Measurements from ENCODE around the gene POLR2I.

The POLR2I gene

DNA sequence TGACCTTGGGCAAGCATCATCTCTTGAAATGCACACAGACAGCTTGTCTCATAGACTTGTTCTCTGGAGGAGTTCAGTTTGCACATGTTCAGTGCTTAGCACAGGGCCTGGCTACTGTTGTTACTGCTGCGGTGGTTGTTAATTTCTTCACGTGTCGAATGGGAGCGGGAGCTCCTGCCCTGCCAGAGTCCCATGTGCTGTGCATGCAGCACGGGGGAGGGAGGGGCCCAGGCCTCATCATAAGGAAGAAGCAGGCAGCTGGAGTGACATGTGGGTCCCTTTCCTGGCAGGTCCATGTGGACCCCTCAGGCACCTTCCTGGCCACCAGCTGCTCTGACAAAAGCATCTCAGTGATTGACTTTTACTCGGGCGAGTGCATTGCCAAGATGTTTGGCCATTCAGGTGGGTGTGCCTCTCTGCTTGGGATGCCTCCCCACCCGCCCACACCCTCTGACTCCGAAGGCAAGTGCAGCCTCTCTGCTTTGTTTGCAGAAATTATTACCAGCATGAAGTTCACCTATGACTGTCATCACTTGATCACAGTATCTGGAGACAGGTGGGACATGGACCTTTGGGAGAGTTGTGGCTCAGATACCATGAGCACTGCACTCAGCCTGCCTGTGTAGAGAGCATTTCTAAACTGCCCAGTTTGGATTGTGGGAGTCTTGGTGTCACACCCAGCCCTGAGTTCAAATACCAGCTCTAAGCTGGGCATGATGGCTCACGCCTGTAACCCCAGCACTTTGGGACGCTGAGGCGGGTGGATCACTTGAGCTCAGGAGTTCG is 23.6 kb downstream of the POLR2I start:
- no peaks in the 10 kb centered on the region for H3K4me1 Mint-ChIP-seq
- H3K27me3 Mint-ChIP-seq (ENCODE audit: low read depth, poor library complexity) = no peaks in the 10 kb centered on the region
- H3K9me3 Mint-ChIP-seq = no peaks in the 10 kb centered on the region
- H3K27ac Mint-ChIP-seq = peak overlapping the region; percentile 22
- TF ChIP-seq, protein P1, sequence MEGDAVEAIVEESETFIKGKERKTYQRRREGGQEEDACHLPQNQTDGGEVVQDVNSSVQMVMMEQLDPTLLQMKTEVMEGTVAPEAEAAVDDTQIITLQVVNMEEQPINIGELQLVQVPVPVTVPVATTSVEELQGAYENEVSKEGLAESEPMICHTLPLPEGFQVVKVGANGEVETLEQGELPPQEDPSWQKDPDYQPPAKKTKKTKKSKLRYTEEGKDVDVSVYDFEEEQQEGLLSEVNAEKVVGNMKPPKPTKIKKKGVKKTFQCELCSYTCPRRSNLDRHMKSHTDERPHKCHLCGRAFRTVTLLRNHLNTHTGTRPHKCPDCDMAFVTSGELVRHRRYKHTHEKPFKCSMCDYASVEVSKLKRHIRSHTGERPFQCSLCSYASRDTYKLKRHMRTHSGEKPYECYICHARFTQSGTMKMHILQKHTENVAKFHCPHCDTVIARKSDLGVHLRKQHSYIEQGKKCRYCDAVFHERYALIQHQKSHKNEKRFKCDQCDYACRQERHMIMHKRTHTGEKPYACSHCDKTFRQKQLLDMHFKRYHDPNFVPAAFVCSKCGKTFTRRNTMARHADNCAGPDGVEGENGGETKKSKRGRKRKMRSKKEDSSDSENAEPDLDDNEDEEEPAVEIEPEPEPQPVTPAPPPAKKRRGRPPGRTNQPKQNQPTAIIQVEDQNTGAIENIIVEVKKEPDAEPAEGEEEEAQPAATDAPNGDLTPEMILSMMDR (IDR thresholded peaks at IDR 0.05) = no peak
- peaks cover 20% of the 10 kb centered on the region for H3K36me3 Mint-ChIP-seq (ENCODE audit: low read depth)
- DNase-seq = no peak
- H3K4me3 Mint-ChIP-seq = no peak overlapping the region

DNA sequence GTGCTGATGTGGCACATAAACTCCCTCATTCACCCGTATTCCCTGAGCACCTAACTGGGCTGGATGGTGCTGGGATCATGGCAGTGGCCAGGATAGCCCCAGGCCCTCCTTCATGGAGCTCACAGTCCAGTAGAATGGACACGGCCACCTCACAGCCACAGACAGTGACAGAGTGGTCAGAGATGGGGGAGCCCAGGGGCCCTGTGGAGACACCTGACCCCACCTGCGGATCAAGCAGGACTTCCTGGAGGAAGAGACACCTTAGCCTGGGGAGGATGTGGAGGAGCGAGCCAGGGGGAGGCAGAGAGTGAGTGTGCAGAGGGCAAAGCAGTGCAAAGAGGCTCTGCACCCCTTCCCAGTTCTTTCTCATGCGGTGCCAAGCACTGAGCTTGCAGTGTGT is 24.8 kb downstream of the POLR2I start:
- Mint-ChIP-seq H3K4me1 (no peaks in the 10 kb centered on the region), H3K4me3 (no peak overlapping the region)
- no peak for DNase-seq

DNA sequence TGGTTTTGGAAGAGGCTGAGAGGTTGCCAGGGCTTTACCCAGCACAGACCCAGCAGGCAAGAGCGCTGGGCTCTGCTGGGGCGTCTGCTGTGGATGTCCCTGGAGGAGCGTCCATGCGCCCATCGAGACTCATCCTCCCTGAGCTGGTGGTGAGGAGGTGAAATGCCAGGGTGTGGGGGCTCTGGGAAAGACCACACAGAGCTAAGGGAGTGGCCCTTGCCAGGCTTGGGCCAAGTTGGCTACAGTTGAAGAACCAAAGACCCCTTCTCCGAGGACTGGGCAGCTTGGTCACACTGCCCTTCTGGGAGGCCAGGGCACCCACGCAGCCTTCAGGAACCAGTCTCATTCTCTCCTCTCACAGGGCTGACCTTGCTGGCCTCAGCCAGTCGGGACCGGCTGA is 28.3 kb downstream of the POLR2I start:
- DNase-seq = no peak
- Mint-ChIP-seq H3K27me3 (ENCODE audit: low read depth, poor library complexity) (no peaks in the 10 kb centered on the region), H3K4me1 (no peaks in the 10 kb centered on the region), H3K9me3 (no peaks in the 10 kb centered on the region), H3K27ac (no peak overlapping the region), H3K36me3 (ENCODE audit: low read depth) (peaks cover 36% of the 10 kb centered on the region), H3K4me3 (no peak overlapping the region)
- TF ChIP-seq, protein P1 (IDR thresholded peaks at IDR 0.05) = no peak

More for the DNA sequence above, 24.8 kb downstream of the POLR2I start:
- no peaks in the 10 kb centered on the region for H3K27me3 Mint-ChIP-seq (ENCODE audit: low read depth, poor library complexity)
- H3K9me3 Mint-ChIP-seq = no peaks in the 10 kb centered on the region
- H3K27ac Mint-ChIP-seq = peak overlapping the region; percentile 76
- H3K36me3 Mint-ChIP-seq (ENCODE audit: low read depth) = peaks cover 24% of the 10 kb centered on the region
- TF ChIP-seq, protein P1 (IDR thresholded peaks at IDR 0.05) = no peak

DNA sequence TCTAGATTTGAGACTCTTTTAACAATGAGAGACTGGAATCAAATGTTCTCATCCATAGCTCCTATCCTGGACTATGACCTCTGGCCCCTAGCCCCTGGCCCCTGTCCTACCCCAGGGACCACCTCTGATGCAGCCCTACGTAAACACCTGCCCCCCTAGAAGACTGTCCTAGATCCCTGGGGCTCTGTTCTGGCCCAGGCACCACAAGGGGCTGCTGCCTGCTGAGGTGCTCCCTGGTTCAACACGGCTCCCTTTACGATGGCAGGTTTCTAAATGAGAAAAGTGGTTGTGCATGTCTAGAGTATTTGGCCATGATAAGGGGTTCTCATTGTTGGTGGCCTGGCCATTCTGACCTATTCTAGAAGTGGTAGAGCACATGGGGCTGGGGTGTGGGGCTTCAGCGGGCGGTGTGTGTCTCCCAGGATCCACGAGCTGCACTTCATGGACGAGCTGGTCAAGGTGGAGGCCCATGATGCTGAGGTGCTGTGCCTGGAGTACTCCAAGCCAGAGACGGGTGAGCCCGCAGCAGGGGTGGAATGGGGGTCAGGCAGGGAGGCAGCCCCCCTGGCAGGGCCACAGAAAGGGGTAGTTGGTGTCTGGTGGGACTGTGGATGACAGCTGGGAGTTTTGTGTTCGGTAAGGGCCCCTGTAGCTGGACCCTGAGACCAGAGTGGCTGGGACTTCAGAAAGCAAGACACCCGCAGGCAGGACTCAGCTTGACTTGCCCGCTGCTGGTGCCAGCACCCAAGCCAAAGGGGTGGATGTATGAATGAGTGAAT is 30.3 kb downstream of the POLR2I start:
- no peaks in the 10 kb centered on the region for H3K9me3 Mint-ChIP-seq
- H3K27ac Mint-ChIP-seq = peak overlapping the region; percentile 47
- TF ChIP-seq, protein P1 (IDR thresholded peaks at IDR 0.05) = no peak
- no peaks in the 10 kb centered on the region for H3K4me1 Mint-ChIP-seq
- peaks cover 49% of the 10 kb centered on the region for H3K36me3 Mint-ChIP-seq (ENCODE audit: low read depth)
- no peak for DNase-seq
- H3K27me3 Mint-ChIP-seq (ENCODE audit: low read depth, poor library complexity) = no peaks in the 10 kb centered on the region
- no peak overlapping the region for H3K4me3 Mint-ChIP-seq

DNA sequence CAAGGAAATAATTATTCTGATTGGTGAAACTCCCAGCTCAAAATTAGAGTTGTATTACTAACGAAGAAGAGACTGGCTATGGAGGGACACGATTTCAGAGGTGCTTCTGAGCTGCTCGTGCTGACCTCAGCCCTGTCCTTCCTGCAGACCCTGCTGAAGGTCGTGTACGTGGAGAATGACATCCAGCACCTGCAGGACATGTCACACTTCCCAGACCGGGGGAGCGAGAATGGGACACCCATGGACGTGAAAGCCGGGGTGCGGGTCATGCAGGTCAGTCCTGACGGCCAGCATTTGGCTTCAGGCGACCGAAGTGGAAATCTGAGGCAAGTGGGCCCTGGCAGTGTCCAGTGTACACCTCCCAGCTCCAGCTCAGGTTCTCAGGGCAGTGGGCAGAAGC is 31.8 kb downstream of the POLR2I start:
- Mint-ChIP-seq H3K27ac (no peak overlapping the region), H3K36me3 (ENCODE audit: low read depth) (peaks cover 46% of the 10 kb centered on the region), H3K27me3 (ENCODE audit: low read depth, poor library complexity) (no peaks in the 10 kb centered on the region), H3K9me3 (no peaks in the 10 kb centered on the region), H3K4me1 (no peaks in the 10 kb centered on the region), H3K4me3 (no peak overlapping the region)
- no peak for DNase-seq
- TF ChIP-seq, protein P1 (IDR thresholded peaks at IDR 0.05) = no peak

Measured in nephron progenitor cell (in vitro differentiated cells).